NCI-H345 (cell line): ENCODE measurements around the gene SLX1B.
"Not testable (repeated sequence)": the region's sequence is repeated elsewhere in the genome, so short reads cannot be mapped to it uniquely, and the experiment has no call there.

ENCODE experiments used
- DNase-seq: peaks from one replicate; lab custom pipeline; 2025; lab: John Stamatoyannopoulos, UW

SLX1B gene

GRCh38 chr16:29454269-29454668 is at the start of gene SLX1B, which contains the start of gene BOLA2:
Gene SLX1B (plus strand): TSS chr16:29454533.
Gene BOLA2 (minus strand): TSS chr16:29454351. CDS start chr16:29454253, 98 bp downstream.
- not testable (repeated sequence) for DNase-seq

GRCh38 chr16:29405249-29405648 is 49.1 kb upstream of the SLX1B start:
- not testable (repeated sequence) for DNase-seq

- not testable (repeated sequence) for DNase-seq
These were observed 30.7 kb upstream of the SLX1B start for GRCh38 chr16:29423587-29423986.

- not testable (repeated sequence) for DNase-seq
These were observed 28.9 kb upstream of the SLX1B start for GRCh38 chr16:29425390-29425789.

GRCh38 chr16:29453754-29454153 is 579 bp upstream of the SLX1B start:
- not testable (repeated sequence) for DNase-seq

- DNase-seq = not testable (repeated sequence)
These were observed 495 bp downstream of the SLX1B start for GRCh38 chr16:29454828-29455227.

- DNase-seq = not testable (repeated sequence)
These were observed 3.3 kb downstream of the SLX1B start for GRCh38 chr16:29457660-29458059.

GRCh38 chr16:29459706-29460646 is 5.6 kb downstream of the SLX1B start, which contains the start of gene SULT1A4:
Gene SULT1A4 (plus strand): TSS chr16:29459913. CDS start chr16:29461386, 1,473 bp downstream.
- DNase-seq = not testable (repeated sequence)

GRCh38 chr16:29460647-29461030 is 6.3 kb downstream of the SLX1B start:
- not testable (repeated sequence) for DNase-seq

GRCh38 chr16:29465985-29466824 is 11.9 kb downstream of the SLX1B start:
- DNase-seq = not testable (repeated sequence)

- not testable (repeated sequence) for DNase-seq
These were observed 12.6 kb downstream of the SLX1B start for GRCh38 chr16:29466904-29467303.

GRCh38 chr16:29467654-29468366 is 13.5 kb downstream of the SLX1B start:
- not testable (repeated sequence) for DNase-seq

GRCh38 chr16:29469660-29470059 is 15.3 kb downstream of the SLX1B start:
- DNase-seq = not testable (repeated sequence)

- DNase-seq = not testable (repeated sequence)
These were observed 17.7 kb downstream of the SLX1B start for GRCh38 chr16:29472065-29472464.

- DNase-seq = not testable (repeated sequence)
These were observed 27.9 kb downstream of the SLX1B start for GRCh38 chr16:29482276-29482675.

- not testable (repeated sequence) for DNase-seq
These were observed 52.0 kb downstream of the SLX1B start, which contains the start of gene NPIPB12 for GRCh38 chr16:29506308-29506707. Gene NPIPB12 (minus strand): TSS chr16:29506408.
